PC-9 (cell line): ENCODE data around the gene GOLGA1. TPM values are rescaled to one million over a fixed set of nuclear protein-coding genes. Genes with fewer than 3 reads are reported as not detected.

Experiments
- BruUV-seq: library from RNA; stranded (reverse); fragments of 400-500 nt; replicated peaks from 2 replicates; lab custom pipeline; 2021; lab: Mats Ljungman, UMichigan
- CTCF ChIA-PET: fragments of 300-600 bp; sonication (Branson Sonifier 250); formaldehyde crosslinking; loops from one replicate; lab custom pipeline; 2022; ENCODE audit warnings: antibody characterized with exemption; lab: Charles Lee
- POLR2A ChIA-PET: fragments of 300-600 bp; sonication (Branson Sonifier 250); formaldehyde crosslinking; loops from one replicate; lab custom pipeline; 2022; ENCODE audit warnings: antibody characterized with exemption; ENCODE audit not compliant: unreplicated experiment; lab: Charles Lee
- DNase-seq, 2 experiments: peaks; one replicate each; pipeline versions ENCODE4 v3.0.0 to v3.0.0-alpha.2; 2015 to 2022; ENCODE audit warnings: mixed read lengths in 1 of 2
- H2AFZ ChIP-seq: fragments of 200-600 bp; sonication (generic); 2 replicates; pipeline ENCODE4 v1.8.1; 2017; ENCODE audit warnings: antibody characterized with exemption
- H3F3A ChIP-seq: fragments of 200-600 bp; sonication (generic); 2 replicates; pipeline ENCODE4 v1.8.1; 2017; ENCODE audit warnings: antibody characterized with exemption, mild to moderate bottlenecking, low read depth; ENCODE audit not compliant: insufficient read depth
- H3K27ac ChIP-seq: fragments of 200-600 bp; sonication (generic); 2 replicates; pipeline ENCODE4 v1.6.1; 2016; ENCODE audit warnings: mixed run types
- H3K27me3 ChIP-seq: fragments of 200-600 bp; sonication (generic); 2 replicates; pipeline ENCODE4 v1.6.1; 2016; ENCODE audit warnings: low read depth, mixed run types; ENCODE audit not compliant: insufficient read depth
- H3K36me3 ChIP-seq: fragments of 200-600 bp; sonication (generic); 2 replicates; pipeline ENCODE4 v1.6.1; 2016; ENCODE audit warnings: low read depth, mixed run types
- H3K4me1 ChIP-seq: fragments of 200-600 bp; sonication (generic); replicated peaks from 2 replicates; pipeline ENCODE4 v1.6.1; 2016; ENCODE audit warnings: mixed run types; ENCODE audit not compliant: insufficient read depth
- H3K4me2 ChIP-seq: fragments of 200-600 bp; sonication (generic); 2 replicates; pipeline ENCODE4 v1.6.1; 2017; ENCODE audit warnings: mixed run types
- H3K4me3 ChIP-seq: fragments of 200-600 bp; sonication (generic); 2 replicates; pipeline ENCODE4 v1.6.1; 2016; ENCODE audit warnings: mixed run types
- H3K79me2 ChIP-seq: fragments of 200-600 bp; sonication (generic); 2 replicates; pipeline ENCODE4 v1.6.1; 2017; ENCODE audit warnings: low read depth, mixed run types
- H3K9me2 ChIP-seq: fragments of 200-600 bp; sonication (generic); 2 replicates; pipeline ENCODE4 v1.8.1; 2017; ENCODE audit warnings: mild to moderate bottlenecking; ENCODE audit not compliant: insufficient read depth
- H3K9me3 ChIP-seq: fragments of 200-600 bp; sonication (generic); 2 replicates; pipeline ENCODE4 v1.8.1; 2016; ENCODE audit warnings: low read depth; ENCODE audit not compliant: insufficient read depth
- H4K20me1 ChIP-seq: fragments of 200-600 bp; sonication (generic); 2 replicates; pipeline ENCODE4 v1.8.1; 2017; ENCODE audit not compliant: insufficient read depth
- CTCF ChIP-seq: fragments of 200-600 bp; sonication (generic); conservative IDR thresholded peaks from 2 replicates; pipeline ENCODE4 v1.6.1; 2017; ENCODE audit warnings: mixed run types, antibody characterized with exemption, mild to moderate bottlenecking, moderate library complexity
- EZH2 ChIP-seq: fragments of 200-600 bp; sonication (generic); IDR thresholded peaks from 2 replicates; pipeline ENCODE4 v1.8.0; 2017; ENCODE audit warnings: antibody characterized with exemption, low read depth
- intact Hi-C: fragments of 100-400 bp; cut with micrococcal nuclease; formaldehyde crosslinking; loops from one replicate; pipeline ENCODE4 v1.10.0; 2022; ENCODE audit not compliant: unreplicated experiment
- total RNA-seq: library from RNA; stranded (reverse); gene quantifications from 2 replicates; pipeline ENCODE4 v1.2.3, GENCODE V29; 2021

Gene GOLGA1
- total RNA-seq, 1 experiment from 2014 or later, result 23.0 TPM

DNA sequence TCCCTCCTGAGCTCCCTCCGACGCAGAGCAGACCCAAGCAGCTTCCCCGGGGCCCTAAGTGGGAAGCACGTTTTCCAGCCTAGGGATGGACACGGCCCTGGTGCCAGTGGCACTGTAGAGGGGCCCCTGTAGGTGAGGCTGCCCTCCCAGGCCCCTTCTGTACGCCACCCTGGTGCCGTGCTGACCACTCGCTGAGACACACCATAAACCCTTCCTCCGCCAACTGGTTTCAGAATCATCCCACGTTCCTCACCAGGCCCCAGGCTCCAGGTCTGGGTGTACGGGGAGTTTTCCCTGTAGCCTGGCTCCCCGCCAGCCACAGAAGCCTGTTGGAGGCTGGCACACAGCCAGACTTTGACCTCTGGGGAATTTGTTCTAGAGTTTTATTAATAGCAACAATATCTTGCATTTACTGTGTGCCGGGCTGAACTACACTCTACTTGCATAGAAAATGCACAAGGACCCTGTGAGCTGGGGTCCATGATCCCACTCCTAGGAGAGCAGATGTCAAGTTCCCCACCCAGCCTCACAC is 105.8 kb downstream of the GOLGA1 start:
- Histone ChIP-seq H3K4me2 (peak overlapping the region; percentile 71), H3K4me1 (peaks cover 20% of the 10 kb centered on the region), H3F3A (peaks cover 21% of the 10 kb centered on the region; the same call in 1 of the 2 replicates), H4K20me1 (no peaks in the 10 kb centered on the region), H2AFZ (no peak overlapping the region), H3K4me3 (peak overlapping the region; percentile 2; the same call in 1 of the 2 replicates), H3K79me2 (no peaks in the 10 kb centered on the region), H3K27ac (peak overlapping the region; percentile 59), H3K36me3 (no peaks in the 10 kb centered on the region), H3K9me2 (no peaks in the 10 kb centered on the region), H3K9me3 (no peaks in the 10 kb centered on the region), H3K27me3 (no peaks in the 10 kb centered on the region)
- BruUV-seq, result no TSS peak
- intact Hi-C loops, result loop anchor here (2.0 kb wide), 1 partner anchor 16 kb away; no protein-coding TSS in a partner anchor
- CTCF ChIA-PET, result interaction anchor here (0.9 to 1.7 kb wide), 4 partner anchors 17 to 56 kb away, joined by 3 to 8 read pairs (median 4); no protein-coding TSS in a partner anchor
- DNase-seq, result peak; percentile 66 to 84
- TF ChIP-seq EZH2 (no peak), CTCF (no peak)
- POLR2A ChIA-PET, result interaction anchor here (0.6 to 1.0 kb wide), 3 partner anchors 18 to 305 kb away, joined by 3 to 28 read pairs (median 5); partner anchors contain the start of gene OLFML2A

- intact Hi-C loops, result loop anchor here (1.0 to 2.0 kb wide), 2 partner anchors 16 to 22 kb away; no protein-coding TSS in a partner anchor
- peak overlapping the region; percentile 71 for H3K4me2 ChIP-seq
- no peaks in the 10 kb centered on the region for H3K36me3 ChIP-seq
- H3K27me3 ChIP-seq, result no peaks in the 10 kb centered on the region
- H4K20me1 ChIP-seq, result no peaks in the 10 kb centered on the region
- DNase-seq, result peak; percentile 71 to 89
- BruUV-seq, result no TSS peak
- H2AFZ ChIP-seq, result no peak overlapping the region
- H3K9me2 ChIP-seq, result no peaks in the 10 kb centered on the region
- H3K9me3 ChIP-seq, result no peaks in the 10 kb centered on the region
- ChIA-PET POLR2A (interaction anchor here (0.6 to 1.0 kb wide), 5 partner anchors 18 to 1602 kb away, joined by 3 to 28 read pairs (median 4); partner anchors contain the start of gene OLFML2A), CTCF (interaction anchor here (0.9 to 1.7 kb wide), 4 partner anchors 16 to 55 kb away, joined by 3 to 8 read pairs (median 4); no protein-coding TSS in a partner anchor)
- H3K79me2 ChIP-seq, result no peaks in the 10 kb centered on the region
- TF ChIP-seq EZH2, result no peak
- no peak for TF ChIP-seq CTCF
- peaks cover 21% of the 10 kb centered on the region; the same call in 1 of the 2 replicates for H3F3A ChIP-seq
- H3K4me1 ChIP-seq, result peaks cover 20% of the 10 kb centered on the region
- no peak overlapping the region; the same call in 1 of the 2 replicates for H3K4me3 ChIP-seq
- peak overlapping the region; percentile 59 for H3K27ac ChIP-seq
These were observed 106.3 kb downstream of the GOLGA1 start for GRCh38 chr9:124834591-124834990.

DNA sequence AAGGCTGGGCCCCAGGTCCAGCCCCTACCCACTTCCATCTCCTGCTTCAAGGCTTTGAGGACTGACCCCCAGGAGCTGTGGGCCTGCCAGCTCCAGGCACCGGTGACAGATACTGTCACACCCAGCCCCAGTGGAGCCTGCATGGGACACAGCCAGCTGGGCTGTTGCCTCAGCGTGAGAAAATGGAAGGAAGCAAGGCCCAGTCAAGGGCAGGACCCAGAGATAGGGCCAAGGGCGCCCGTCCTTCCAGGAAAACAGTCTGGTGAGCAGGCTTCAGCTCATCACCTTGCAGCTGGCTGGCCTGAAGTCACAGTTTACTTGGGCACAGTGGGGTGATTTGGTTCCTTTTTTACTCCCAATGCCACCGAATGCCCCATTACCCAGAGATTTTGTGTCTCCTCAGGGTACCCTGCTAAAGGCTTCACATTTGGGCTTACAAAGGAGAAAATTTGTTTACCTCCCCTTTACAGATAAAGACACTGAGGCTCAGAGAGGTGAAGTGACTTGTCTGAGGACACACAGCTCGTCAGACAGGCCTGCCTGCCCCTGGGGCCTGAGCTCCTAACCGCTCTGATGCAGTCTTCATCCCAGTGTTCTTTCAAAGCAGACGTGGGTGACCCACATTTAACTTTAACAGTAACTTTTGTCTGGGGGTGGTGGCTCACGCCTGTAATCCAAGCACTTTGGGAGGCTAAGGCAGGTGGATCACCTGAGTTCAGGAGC is 109.1 kb downstream of the GOLGA1 start:
- H2AFZ ChIP-seq, result no peak overlapping the region
- POLR2A ChIA-PET, result interaction anchor here (0.6 kb wide), 1 partner anchor 57 kb away, joined by 11 read pairs; no protein-coding TSS in a partner anchor
- CTCF ChIA-PET, result no interaction called here

More for the DNA sequence above, 109.1 kb downstream of the GOLGA1 start:
- no peak overlapping the region for H3K4me3 ChIP-seq
- no peak overlapping the region for H3K4me2 ChIP-seq
- no peak overlapping the region for H3K27ac ChIP-seq
- no TSS peak for BruUV-seq
- H4K20me1 ChIP-seq, result no peaks in the 10 kb centered on the region
- H3F3A ChIP-seq, result peaks cover 21% of the 10 kb centered on the region; the same call in 1 of the 2 replicates
- no peaks in the 10 kb centered on the region for H3K36me3 ChIP-seq
- H3K27me3 ChIP-seq, result no peaks in the 10 kb centered on the region
- peaks cover 20% of the 10 kb centered on the region for H3K4me1 ChIP-seq
- no peaks in the 10 kb centered on the region for H3K9me2 ChIP-seq
- no peaks in the 10 kb centered on the region for H3K79me2 ChIP-seq
- DNase-seq, result no peak
- intact Hi-C loops, result no loop called here
- TF ChIP-seq EZH2 (no peak), CTCF (no peak)
- no peaks in the 10 kb centered on the region for H3K9me3 ChIP-seq
